Tibial nerve (tissue), 4 donors: ENCODE measurements around the gene IFITM10. TPM values are rescaled to one million over a fixed set of nuclear protein-coding genes. Genes with fewer than 3 reads are reported as not detected.

Experiments
- DNase-seq, 2 donors: peaks; one replicate each; pipeline ENCODE4 v3.0.0-alpha.2; 2019; ENCODE audit warnings: low spot score in 2 of 2
- H3K27ac ChIP-seq, 4 donors: fragments of 200-600 bp; sonication (generic) in 3 of 4; one replicate each; pipeline ENCODE4 v1.5.1; 2017 to 2019; ENCODE audit warnings: mild to moderate bottlenecking in 1 of 4
- H3K27me3 ChIP-seq, 2 donors: fragments of 200-600 bp; sonication (generic) in 1 of 2; one replicate each; pipeline versions ENCODE4 v1.5.1 to v1.6.0; 2017 to 2019
- H3K36me3 ChIP-seq, 3 donors: fragments of 200-600 bp; sonication (generic); one replicate each; pipeline ENCODE4 v1.5.1; 2018 to 2019
- H3K4me1 ChIP-seq, 4 donors: fragments of 200-600 bp; sonication (generic) in 3 of 4; one replicate each; pipeline ENCODE4 v1.5.1; 2017 to 2019
- H3K4me3 ChIP-seq, 4 donors: fragments of 200-600 bp; sonication (generic) in 3 of 4; one replicate each; pipeline ENCODE4 v1.5.1; 2017 to 2019; ENCODE audit warnings: mild to moderate bottlenecking in 1 of 4, moderate library complexity in 1 of 4
- H3K9me3 ChIP-seq, 4 donors: fragments of 200-600 bp; sonication (generic) in 3 of 4; one replicate each; pipeline ENCODE4 v1.5.1; 2017 to 2019
- CTCF ChIP-seq, 5 experiments: fragments of 200-600 bp in 3 of 5; fragments of 450-650 bp in 2 of 5; sonication (generic) in 3 of 5; IDR thresholded peaks; one replicate each; pipeline ENCODE4 v1.5.1; 2016 to 2019; ENCODE audit warnings: antibody characterized with exemption in 5 of 5, mild to moderate bottlenecking in 3 of 5, moderate library complexity in 2 of 5
- EP300 ChIP-seq, 2 donors: sonication (generic); formaldehyde crosslinking; IDR thresholded peaks; one replicate each; pipeline ENCODE4 v1.6.1; 2017; ENCODE audit warnings: antibody characterized with exemption in 2 of 2, mild to moderate bottlenecking in 1 of 2
- POLR2A ChIP-seq, 2 donors: fragments of 450-650 bp; IDR thresholded peaks; one replicate each; pipeline ENCODE4 v1.6.1; 2017; ENCODE audit warnings: antibody characterized with exemption in 2 of 2, mild to moderate bottlenecking in 2 of 2, moderate library complexity in 2 of 2
- WGBS, 2 donors: methylation state at CpG; one replicate each; pipeline ENCODE4 v1.1.5; 2018; 5-methylcytosine and 5-hydroxymethylcytosine counted together
- total RNA-seq, 4 donors: library from RNA; depleted of rRNA; stranded (reverse); fragments of >200 nt; gene quantifications; one replicate each; pipeline ENCODE4 v1.1.0, GENCODE V29; 2016

IFITM10 gene
- total RNA-seq, 4 donors from 2014 or later: 5.9 to 54.9 (median 13.8) TPM

- peaks cover 0 to 91% (median 30%) of the 10 kb centered on the region in 3 donors for H3K36me3 ChIP-seq
Observed at GRCh38 chr11:1755692-1756561, 5.5 kb upstream of the IFITM10 start.

GRCh38 chr11:1755344-1755691, 4.9 kb upstream of the IFITM10 start:
- no peak for TF ChIP-seq CTCF (IDR thresholded peaks at IDR 0.05)
- TF ChIP-seq POLR2A (IDR thresholded peaks at IDR 0.05): no peak
- TF ChIP-seq EP300 (IDR thresholded peaks at IDR 0.05): no peak
- Histone ChIP-seq H3K9me3 (no peaks in the 10 kb centered on the region), H3K27ac (peak overlapping the region in 2 of 4 donors; percentile 94 to 99), H3K36me3 (peaks cover 0 to 85% (median 30%) of the 10 kb centered on the region in 3 donors), H3K4me3 (no peak overlapping the region), H3K27me3 (no peaks in the 10 kb centered on the region), H3K4me1 (peaks cover 4 to 68% (median 54%) of the 10 kb centered on the region in 4 donors)
- WGBS, 2 donors: 86 to 96% methylated on average over 5 to 9 of the region's 9 CpGs
- no peak for DNase-seq

More at GRCh38 chr11:1755692-1756561, 5.5 kb upstream of the IFITM10 start:
- Histone ChIP-seq H3K9me3 (no peaks in the 10 kb centered on the region), H3K27me3 (no peaks in the 10 kb centered on the region), H3K27ac (peak overlapping the region in 2 of 4 donors; percentile 94 to 99), H3K4me1 (peaks cover 4 to 68% (median 53%) of the 10 kb centered on the region in 4 donors), H3K4me3 (no peak overlapping the region)
- no peak for DNase-seq
- WGBS, 2 donors: 75% methylated on average over 16 of the region's 16 CpGs
- TF ChIP-seq EP300 (IDR thresholded peaks at IDR 0.05) (no peak), CTCF (IDR thresholded peaks at IDR 0.05) (no peak), POLR2A (IDR thresholded peaks at IDR 0.05) (no peak)

GRCh38 chr11:1754376-1755150, 4.2 kb upstream of the IFITM10 start:
- DNase-seq: no peak
- 88 to 94% methylated on average over 6 to 8 of the region's 8 CpGs for WGBS, 2 donors
- Histone ChIP-seq H3K4me1 (peaks cover 0 to 68% (median 50%) of the 10 kb centered on the region in 4 donors), H3K9me3 (no peaks in the 10 kb centered on the region), H3K4me3 (no peak overlapping the region), H3K27me3 (no peaks in the 10 kb centered on the region), H3K36me3 (peaks cover 0 to 78% (median 27%) of the 10 kb centered on the region in 3 donors), H3K27ac (peak overlapping the region in 1 of 4 donors; percentile 8)
- TF ChIP-seq EP300 (IDR thresholded peaks at IDR 0.05) (no peak), CTCF (IDR thresholded peaks at IDR 0.05) (no peak), POLR2A (IDR thresholded peaks at IDR 0.05) (no peak)

- Histone ChIP-seq H3K4me1 (peaks cover 0 to 68% (median 46%) of the 10 kb centered on the region in 4 donors), H3K36me3 (peaks cover 0 to 71% (median 23%) of the 10 kb centered on the region in 3 donors), H3K4me3 (no peak overlapping the region), H3K27ac (peak overlapping the region in 2 of 4 donors; percentile 34 to 55), H3K9me3 (no peaks in the 10 kb centered on the region), H3K27me3 (peaks cover 0 to 3% of the 10 kb centered on the region in 2 donors)
- no peak for DNase-seq
- 82 to 83% methylated on average over 14 of the region's 14 CpGs for WGBS, 2 donors
- TF ChIP-seq EP300 (IDR thresholded peaks at IDR 0.05): no peak
- TF ChIP-seq CTCF (IDR thresholded peaks at IDR 0.05): no peak
- no peak for TF ChIP-seq POLR2A (IDR thresholded peaks at IDR 0.05)
Observed at GRCh38 chr11:1753929-1754305, 3.5 kb upstream of the IFITM10 start.
